Putamen (tissue), 1 donor: ENCODE data around the gene ANO9.

ENCODE experiments used
- DNase-seq: peaks from one replicate; pipeline ENCODE4 v3.0.0-alpha.2; 2016; ENCODE audit warnings: low spot score

ANO9 gene, protein sequence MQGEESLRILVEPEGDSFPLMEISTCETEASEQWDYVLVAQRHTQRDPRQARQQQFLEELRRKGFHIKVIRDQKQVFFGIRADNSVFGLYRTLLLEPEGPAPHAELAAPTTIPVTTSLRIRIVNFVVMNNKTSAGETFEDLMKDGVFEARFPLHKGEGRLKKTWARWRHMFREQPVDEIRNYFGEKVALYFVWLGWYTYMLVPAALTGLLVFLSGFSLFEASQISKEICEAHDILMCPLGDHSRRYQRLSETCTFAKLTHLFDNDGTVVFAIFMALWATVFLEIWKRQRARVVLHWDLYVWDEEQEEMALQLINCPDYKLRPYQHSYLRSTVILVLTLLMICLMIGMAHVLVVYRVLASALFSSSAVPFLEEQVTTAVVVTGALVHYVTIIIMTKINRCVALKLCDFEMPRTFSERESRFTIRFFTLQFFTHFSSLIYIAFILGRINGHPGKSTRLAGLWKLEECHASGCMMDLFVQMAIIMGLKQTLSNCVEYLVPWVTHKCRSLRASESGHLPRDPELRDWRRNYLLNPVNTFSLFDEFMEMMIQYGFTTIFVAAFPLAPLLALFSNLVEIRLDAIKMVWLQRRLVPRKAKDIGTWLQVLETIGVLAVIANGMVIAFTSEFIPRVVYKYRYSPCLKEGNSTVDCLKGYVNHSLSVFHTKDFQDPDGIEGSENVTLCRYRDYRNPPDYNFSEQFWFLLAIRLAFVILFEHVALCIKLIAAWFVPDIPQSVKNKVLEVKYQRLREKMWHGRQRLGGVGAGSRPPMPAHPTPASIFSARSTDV

GRCh38 chr11:441418-442274 lies at the start of gene ANO9:
ANO9 (minus strand) TSS chr11:442011; CDS start chr11:441926, 85 bp downstream.
- no peak for DNase-seq

DNA sequence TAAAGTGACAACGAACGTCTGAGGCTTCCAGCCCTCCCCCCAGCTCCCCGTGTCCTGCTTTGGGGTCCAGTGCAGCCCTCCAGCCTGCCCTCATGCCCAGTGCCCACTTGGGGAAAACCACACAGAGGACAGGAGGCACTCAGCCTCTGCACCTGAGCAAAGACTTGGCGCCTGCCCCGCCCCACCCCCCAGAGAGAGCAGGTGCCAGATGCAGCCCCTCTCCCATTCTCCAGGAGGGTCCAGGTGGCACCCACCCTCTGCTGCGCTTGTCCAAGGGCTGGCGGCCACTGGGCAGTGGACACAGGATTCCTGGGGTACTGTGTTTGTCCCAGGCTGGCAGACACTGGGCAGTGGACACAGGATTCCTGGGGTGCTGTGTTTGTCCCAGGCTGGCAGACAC lies 49.5 kb upstream of the ANO9 start:
- no peak for DNase-seq

- no peak for DNase-seq
Measured at GRCh38 chr11:490930-491260, 49.1 kb upstream of the ANO9 start.

DNA sequence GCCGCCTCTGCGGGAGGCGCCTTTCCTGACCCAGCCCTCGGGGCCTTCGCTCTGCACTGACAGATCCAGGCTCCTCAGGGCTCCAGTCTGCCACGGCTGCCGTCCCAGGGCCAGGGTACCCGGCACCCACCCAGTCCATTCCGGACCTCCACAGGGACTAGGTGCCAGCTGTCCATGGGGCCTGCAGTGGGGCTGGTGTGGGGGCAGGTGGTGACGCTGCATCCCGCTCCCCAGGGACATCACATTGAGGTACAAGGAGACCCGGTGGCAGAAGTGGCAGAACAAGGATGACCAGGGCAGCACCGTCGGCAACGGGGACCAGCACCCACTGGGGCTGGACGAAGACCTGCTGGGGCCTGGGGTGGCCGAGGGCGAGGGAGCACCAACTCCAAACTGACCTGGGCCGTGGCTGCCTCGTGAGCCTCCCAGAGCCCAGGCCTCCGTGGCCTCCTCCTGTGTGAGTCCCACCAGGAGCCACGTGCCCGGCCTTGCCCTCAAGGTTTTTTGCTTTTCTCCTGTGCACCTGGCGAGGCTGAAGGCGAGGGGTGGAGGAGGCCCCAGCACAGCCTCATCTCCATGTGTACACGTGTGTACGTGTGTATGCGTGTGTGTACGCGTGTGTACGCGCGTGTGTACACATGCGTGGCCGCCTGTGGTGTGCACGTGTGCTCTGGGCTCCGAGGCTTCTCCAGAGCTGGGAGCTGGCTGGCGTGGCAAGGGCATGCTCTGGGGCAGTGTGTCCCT lies 48.5 kb upstream of the ANO9 start:
- no peak for DNase-seq

DNA sequence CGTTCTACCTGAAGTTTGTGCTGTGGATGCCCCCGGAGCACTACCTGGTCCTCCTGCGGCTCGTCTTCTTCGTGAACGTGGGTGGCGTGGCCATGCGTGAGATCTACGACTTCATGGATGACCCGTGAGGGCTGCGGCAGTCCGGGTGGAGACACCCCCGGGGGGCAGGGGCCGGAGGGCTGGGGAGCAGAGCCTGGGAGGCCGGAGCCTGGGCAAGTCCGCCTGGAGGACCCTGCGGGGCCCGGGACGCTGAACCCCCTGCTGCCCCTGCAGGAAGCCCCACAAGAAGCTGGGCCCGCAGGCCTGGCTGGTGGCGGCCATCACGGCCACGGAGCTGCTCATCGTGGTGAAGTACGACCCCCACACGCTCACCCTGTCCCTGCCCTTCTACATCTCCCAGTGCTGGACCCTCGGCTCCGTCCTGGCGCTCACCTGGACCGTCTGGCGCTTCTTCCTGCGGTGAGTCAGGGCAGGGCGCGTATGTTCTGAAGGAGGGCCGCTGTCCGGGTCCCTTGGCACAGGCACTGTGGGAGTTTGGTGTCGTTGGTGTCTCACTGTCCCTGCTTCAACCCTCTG lies 47.9 kb upstream of the ANO9 start:
- DNase-seq, result no peak

GRCh38 chr11:488992-489391 lies 47.2 kb upstream of the ANO9 start:
- DNase-seq, result no peak

GRCh38 chr11:488579-488978 lies 46.8 kb upstream of the ANO9 start:
- DNase-seq, result no peak

DNA sequence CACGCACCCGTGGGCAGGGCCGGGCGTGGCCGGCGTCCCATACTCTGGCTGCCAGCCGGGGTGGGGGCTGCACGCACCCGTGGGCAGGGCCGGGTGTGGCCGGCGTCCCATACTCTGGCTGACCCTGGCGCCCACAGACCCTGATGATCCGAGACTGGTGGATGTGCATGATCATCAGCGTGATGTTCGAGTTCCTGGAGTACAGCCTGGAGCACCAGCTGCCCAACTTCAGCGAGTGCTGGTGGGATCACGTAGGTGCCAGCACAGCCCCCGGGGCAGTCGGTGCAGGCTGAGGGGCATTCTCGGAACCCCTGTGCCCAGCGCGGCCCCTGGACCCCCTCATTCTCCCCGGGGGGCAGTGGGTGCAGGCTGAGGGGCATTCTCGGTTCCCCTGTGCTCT lies 46.3 kb upstream of the ANO9 start:
- DNase-seq, result no peak

GRCh38 chr11:487571-488021 lies 45.8 kb upstream of the ANO9 start:
- no peak for DNase-seq

- DNase-seq, result no peak
Measured at GRCh38 chr11:486189-486588, 44.4 kb upstream of the ANO9 start.

DNA sequence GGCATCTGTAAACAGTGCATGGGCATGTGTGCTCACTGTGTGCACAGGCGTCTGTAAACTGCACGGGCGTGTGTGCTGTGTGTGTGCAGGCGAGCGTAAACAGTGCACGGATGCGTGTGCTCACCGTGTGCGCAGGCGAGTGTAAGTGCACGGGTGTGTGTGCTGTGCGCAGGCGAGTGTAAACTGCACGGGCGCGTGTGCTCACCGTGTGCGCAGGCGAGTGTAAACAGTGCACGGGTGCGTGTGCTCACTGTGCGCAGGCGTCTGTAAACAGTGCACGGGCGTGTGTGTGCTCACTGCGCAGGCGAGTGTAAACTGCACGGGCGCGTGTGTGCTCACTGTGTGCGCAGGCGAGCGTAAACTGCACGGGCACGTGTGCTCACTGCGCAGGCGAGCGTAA lies 42.8 kb upstream of the ANO9 start:
- DNase-seq, result no peak

DNA sequence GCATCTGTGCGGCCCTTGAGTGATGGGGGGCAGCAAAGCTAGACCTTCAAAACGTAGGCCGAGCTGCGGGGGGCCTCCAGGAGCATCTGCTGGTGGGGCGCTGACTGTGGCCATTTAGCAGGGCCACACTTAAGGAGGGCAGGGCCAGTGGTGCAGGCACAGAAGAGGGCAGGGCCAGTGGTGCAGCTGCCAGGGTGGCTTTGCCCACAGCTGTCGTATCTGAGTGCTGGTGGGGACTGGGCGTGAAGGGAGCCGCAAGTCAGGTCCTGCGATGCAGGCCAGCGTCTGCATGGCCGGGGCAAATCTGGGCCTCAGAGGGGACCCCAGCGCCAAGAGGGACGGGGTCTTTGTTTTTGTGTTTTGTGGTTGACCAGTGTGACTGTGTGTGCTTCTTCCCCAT lies 37.5 kb upstream of the ANO9 start:
- no peak for DNase-seq

GRCh38 chr11:477052-477715 lies 35.4 kb upstream of the ANO9 start:
- DNase-seq, result no peak

DNA sequence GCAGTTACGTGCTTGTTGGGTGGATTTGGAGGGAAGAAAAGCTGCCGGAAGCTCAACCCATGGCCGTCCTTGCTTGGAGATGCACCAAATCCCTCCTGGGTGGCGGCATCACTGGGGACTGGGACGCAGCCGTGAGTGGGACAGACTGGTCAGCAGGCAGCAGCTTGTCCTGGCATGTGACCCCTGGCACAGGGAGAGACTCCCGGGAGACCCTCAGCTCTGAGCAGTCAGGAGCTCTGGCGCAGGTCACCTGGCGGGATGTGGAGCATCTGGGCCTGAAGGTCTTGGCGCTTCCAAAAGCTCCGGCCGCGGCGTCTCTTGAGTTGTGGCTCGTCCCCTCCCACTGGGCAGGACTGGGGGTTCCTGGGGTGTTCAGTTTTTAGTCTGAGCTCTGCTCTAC lies 34.6 kb upstream of the ANO9 start:
- DNase-seq, result no peak

DNA sequence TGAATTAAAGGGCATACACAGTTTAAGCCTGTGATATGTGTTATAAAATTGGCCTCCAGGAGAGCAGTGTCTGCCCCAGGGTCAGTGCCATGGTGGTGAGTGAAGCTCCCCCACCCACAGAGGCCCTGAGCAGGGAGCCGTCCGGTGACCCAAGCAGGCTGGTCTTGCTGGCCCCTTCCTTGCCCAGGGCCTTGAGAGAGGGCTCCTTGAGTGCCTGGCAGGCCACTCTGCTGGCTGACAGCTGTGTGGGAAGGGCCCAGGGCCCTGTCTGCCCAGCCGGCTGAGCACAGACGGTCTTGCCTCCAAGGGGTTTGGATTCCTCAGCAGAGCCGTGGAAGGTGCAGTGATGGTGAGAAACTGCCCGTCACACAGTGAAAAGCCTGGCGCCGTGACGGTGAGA lies 34.1 kb upstream of the ANO9 start:
- DNase-seq, result no peak

GRCh38 chr11:474914-475506 lies 33.2 kb upstream of the ANO9 start:
- no peak for DNase-seq

GRCh38 chr11:473962-474785 lies 32.4 kb upstream of the ANO9 start:
- DNase-seq, result no peak

- DNase-seq, result no peak
Measured at GRCh38 chr11:473415-473814, 31.6 kb upstream of the ANO9 start.

- no peak for DNase-seq
Measured at GRCh38 chr11:472816-473215, 31.0 kb upstream of the ANO9 start.

DNA sequence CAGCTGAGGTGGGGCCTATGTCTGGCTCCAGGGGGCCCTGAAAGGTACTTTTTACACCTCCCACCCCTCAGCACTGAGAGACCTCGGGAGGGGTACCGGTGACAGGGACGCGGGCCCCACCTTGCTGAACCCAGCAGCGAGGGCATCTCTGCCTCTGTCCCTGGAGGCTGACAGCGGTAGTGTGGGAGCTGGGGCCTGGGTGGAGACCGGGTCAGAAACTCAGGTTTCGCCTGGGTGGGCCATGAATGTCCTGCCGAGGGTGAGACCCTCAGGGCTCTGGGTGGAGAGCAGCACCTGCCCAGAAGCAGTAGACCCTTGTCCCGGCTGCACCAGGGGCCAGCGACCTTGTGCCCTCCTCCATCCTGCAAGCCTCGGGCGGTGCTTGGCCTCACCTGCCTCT lies 30.5 kb upstream of the ANO9 start:
- DNase-seq, result no peak
